BLaER1 (cell line): Measurements from ENCODE around the gene GPR15LG.
"Not testable (repeated sequence)": the region's sequence is repeated elsewhere in the genome, so short reads cannot be mapped to it uniquely, and the experiment has no call there.

Experiments
- H3K27ac ChIP-seq: shearing (Covaris generic); formaldehyde crosslinking; 2 replicates; pipeline ENCODE4 v1.8.1; 2022
- H3K27me3 ChIP-seq: shearing (Covaris generic); formaldehyde crosslinking; 2 replicates; pipeline ENCODE4 v1.8.1; 2022
- H3K36me3 ChIP-seq: shearing (Covaris generic); formaldehyde crosslinking; 2 replicates; pipeline ENCODE4 v1.8.1; 2022
- H3K4me1 ChIP-seq: shearing (Covaris generic); formaldehyde crosslinking; 2 replicates; pipeline ENCODE4 v1.8.1; 2022
- H3K4me2 ChIP-seq: shearing (Covaris generic); formaldehyde crosslinking; 2 replicates; pipeline ENCODE4 v1.8.1; 2022
- H3K4me3 ChIP-seq: shearing (Covaris generic); formaldehyde crosslinking; 2 replicates; pipeline ENCODE4 v1.8.1; 2022
- H3K9ac ChIP-seq: shearing (Covaris generic); formaldehyde crosslinking; 2 replicates; pipeline ENCODE4 v1.8.1; 2022
- H3K9me3 ChIP-seq: shearing (Covaris generic); formaldehyde crosslinking; 2 replicates; pipeline ENCODE4 v1.8.1; 2022
- H4K20me1 ChIP-seq: shearing (Covaris generic); formaldehyde crosslinking; 2 replicates; pipeline ENCODE4 v1.8.1; 2022
- Cebpa-rat ChIP-seq: shearing (Covaris generic); IDR thresholded peaks from 2 replicates; pipeline ENCODE4 v1.8.1; 2022

GPR15LG gene

DNA sequence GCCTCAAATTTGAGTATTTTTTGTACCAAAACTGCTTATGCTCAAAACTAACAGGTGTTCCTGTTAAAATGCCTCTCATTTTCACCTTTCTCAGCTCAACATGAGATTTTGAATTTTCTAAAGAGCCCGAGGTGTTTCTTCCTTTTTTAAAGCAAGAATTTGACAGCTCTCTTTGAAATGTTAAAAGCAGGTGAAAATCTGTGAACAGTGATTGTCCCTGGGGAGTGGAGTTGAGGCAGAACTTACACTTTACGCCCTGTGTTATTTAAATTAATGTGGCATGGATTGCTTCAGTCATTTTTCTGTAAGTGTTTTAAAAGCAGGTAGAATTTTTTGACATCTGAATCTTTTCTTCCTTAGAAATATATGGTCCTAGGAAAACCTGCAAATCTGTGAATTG lies 9.2 kb upstream of the GPR15LG start:
- H4K20me1 ChIP-seq, result no peaks in the 10 kb centered on the region
- no peak for TF ChIP-seq Cebpa-rat
- no peak overlapping the region for H3K9ac ChIP-seq
- H3K36me3 ChIP-seq, result no peaks in the 10 kb centered on the region
- no peaks in the 10 kb centered on the region for H3K4me1 ChIP-seq
- no peak overlapping the region for H3K4me3 ChIP-seq
- H3K4me2 ChIP-seq, result no peak overlapping the region
- no peaks in the 10 kb centered on the region for H3K27me3 ChIP-seq
- no peak overlapping the region for H3K27ac ChIP-seq
- H3K9me3 ChIP-seq, result peaks cover 21% of the 10 kb centered on the region

DNA sequence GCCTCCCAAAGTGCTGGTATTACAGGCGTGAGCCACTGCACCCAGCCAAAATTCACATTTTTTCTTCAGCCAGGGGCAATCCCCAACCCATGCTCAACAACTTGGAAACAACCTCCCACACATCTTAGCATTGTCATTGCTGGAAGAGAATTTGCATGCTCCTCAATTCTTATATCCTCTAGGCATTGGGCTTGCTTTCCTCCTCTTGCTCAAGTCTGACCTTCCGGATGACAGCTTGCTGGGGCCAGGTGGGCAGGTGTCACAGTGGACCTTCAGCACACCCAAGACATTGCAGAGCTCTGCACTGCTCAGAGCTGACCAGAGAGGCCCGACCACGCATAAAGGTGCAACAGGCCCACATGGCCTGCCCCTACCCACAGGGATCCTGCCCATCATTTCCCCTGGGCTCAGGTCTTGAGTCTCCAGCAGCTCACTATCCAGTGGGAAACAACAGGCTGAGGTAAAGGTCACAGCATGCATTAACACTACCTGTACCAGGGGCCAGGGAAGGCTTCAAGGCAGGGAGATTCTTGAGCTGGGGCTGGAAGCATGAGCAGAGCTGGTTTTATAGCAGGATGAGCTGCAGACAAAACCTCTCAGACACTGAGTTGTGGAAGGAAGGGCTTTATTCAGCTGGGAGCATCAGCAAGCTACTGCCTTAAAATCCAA lies 6.8 kb upstream of the GPR15LG start:
- no peaks in the 10 kb centered on the region for H3K4me1 ChIP-seq
- H3K27me3 ChIP-seq, result no peaks in the 10 kb centered on the region
- no peak overlapping the region for H3K4me3 ChIP-seq
- TF ChIP-seq Cebpa-rat, result no peak
- no peak overlapping the region for H3K9ac ChIP-seq
- no peaks in the 10 kb centered on the region for H4K20me1 ChIP-seq
- H3K36me3 ChIP-seq, result no peaks in the 10 kb centered on the region
- no peak overlapping the region for H3K27ac ChIP-seq
- H3K9me3 ChIP-seq, result peaks cover 21% of the 10 kb centered on the region
- H3K4me2 ChIP-seq, result no peak overlapping the region

DNA sequence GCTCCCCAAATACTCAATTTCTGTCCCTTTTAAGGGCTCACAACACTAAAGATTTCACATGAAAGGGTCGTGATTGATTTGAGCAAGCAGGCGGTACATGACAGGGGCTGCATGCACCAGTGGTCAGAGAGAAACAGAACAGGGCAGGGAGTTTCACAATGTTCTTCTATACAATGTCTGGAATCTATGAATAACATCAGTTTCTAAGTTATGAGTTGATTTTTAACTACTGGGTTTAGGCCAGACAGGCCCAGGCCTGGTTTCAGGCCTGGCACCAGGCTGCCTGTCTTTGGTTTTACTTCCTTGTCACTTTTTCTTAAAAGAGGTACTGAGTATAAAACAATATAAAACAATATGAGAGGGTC lies 6.3 kb upstream of the GPR15LG start:
- H3K36me3 ChIP-seq, H4K20me1 ChIP-seq, H3K4me2 ChIP-seq, H3K27ac ChIP-seq, H3K4me3 ChIP-seq, H3K9ac ChIP-seq, H3K4me1 ChIP-seq, H3K27me3 ChIP-seq: not testable (repeated sequence)
- H3K9me3 ChIP-seq, result peaks cover 21% of the 10 kb centered on the region

DNA sequence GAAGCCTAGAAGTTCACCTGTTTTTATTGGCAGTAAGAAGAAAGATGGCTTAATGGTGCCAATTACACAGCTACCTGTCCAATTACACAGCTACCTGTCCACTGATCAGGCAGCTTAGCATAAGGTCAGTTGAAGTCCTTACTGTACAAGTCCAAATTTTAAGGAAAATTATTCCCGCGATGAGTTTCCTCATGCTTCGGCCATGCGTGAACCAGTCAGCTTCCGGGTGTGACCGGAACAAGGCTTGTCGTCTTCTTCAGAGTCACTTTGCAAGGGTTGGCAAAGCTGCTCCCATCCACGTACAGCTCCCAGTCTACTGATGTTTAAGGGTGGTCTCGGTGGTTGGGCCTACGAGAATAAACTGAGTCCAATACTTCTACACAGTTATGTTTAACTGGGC lies 5.2 kb upstream of the GPR15LG start:
- not testable (repeated sequence) for H3K27me3 ChIP-seq, H3K27ac ChIP-seq, H3K4me1 ChIP-seq, H3K4me2 ChIP-seq, H3K9ac ChIP-seq, H3K36me3 ChIP-seq, H4K20me1 ChIP-seq, H3K4me3 ChIP-seq
- H3K9me3 ChIP-seq, result peaks cover 21% of the 10 kb centered on the region

DNA sequence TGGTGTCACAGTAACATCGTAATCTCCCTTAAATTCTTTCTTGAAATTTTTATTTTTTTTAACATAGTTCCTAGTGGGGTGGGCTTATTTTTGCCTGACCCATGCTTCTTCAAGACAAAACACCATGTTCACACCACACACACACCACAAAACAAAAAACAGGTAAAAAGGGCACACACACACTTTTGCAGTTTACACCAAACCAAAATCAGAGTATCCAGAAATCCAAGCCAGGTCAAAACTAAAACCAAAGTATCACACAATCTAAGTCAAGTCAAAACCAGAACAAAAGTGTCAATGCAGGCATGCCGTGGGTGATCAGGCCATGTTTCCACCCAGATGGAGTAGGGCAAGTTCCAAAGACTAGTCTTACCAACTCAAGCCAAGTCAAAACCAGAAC lies 2.4 kb upstream of the GPR15LG start:
- not testable (repeated sequence) for H3K27me3 ChIP-seq, H3K4me2 ChIP-seq, H4K20me1 ChIP-seq, H3K4me1 ChIP-seq, H3K9ac ChIP-seq, H3K36me3 ChIP-seq, H3K27ac ChIP-seq, H3K4me3 ChIP-seq
- H3K9me3 ChIP-seq, result peaks cover 21% of the 10 kb centered on the region

DNA sequence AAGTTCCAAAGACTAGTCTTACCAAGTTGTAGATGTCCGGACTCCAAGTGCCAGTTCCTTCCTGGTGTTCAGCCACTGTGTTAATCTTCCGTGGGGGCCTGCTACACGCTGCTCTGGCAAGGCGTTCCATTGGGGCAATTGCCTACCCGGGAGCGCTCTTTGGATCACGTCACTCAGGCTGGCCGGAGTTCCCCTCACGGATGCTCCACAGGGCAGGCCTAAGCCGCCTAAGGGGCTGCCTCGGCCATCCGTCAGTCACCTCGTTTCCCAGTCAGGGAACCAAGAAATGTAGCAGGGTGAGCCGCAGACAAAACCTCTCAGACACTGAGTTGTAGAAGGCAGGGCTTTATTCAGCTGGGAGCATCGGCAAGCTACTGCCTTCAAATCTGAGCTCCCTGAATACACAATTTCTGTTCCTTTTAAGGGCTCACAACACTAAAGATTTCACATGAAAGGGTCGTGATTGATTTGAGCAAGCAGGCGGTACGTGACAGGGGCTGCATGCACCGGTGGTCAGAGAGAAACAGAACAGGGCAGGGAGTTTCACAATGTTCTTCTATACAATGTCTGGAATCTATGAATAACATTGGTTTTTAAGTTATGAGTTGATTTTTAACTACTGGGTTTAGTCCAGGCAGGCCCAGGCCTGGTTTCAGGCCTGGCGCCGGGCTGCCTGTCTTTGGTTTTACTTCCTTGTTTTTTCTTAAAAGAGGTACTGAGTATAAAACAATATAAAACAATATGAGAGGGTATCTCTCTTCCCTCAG lies 1.7 kb upstream of the GPR15LG start:
- H3K9me3 ChIP-seq, result peaks cover 15% of the 10 kb centered on the region
- not testable (repeated sequence) for H3K9ac ChIP-seq, H3K36me3 ChIP-seq, H3K27me3 ChIP-seq, H4K20me1 ChIP-seq, H3K4me3 ChIP-seq, H3K4me1 ChIP-seq, H3K4me2 ChIP-seq
- H3K27ac ChIP-seq, result peak overlapping the region; percentile 18; the same call in 1 of the 2 replicates

DNA sequence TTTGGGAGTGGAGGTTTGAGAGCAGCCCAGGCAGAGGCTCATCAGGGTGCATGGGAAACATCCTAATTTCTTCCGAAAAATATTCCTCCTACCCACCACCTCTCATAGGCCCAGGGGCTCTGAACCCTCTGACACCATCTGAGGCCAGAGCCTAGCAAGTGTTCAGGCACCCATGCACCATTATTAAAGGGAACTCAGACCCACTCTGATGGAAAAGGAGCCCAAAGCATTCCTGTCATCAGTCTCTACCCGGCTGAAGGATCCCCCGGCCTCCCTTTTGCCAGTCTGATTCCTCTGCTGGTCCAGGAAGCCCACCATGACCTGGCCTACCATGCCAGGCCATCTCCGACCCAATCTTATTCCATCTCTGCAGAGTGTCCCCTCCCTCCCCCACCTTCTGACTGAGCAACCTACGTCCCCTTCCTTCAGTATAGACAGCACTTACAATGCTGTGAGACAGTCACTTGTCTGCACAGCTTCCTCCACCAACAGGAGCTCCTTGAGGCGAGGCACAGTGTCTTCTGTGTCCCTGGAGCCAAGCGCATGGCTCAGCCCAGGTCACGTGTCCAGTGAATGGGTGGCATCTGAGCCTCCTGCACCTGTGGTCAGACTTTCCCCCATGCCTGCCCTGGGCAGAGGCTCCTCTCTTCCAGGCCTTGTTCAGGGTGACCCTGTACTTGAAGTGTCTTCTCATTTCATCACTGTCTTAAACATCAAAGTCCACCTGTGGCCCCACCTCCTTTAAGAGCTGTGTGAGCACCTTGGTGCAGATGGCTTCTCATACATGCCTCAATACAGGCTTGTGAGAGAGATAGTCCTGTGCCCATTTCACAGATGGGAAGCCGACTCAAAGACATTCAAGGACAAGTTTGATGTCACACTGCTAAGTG lies 889 bp upstream of the GPR15LG start:
- peak overlapping the region; percentile 18; the same call in 1 of the 2 replicates for H3K27ac ChIP-seq

DNA sequence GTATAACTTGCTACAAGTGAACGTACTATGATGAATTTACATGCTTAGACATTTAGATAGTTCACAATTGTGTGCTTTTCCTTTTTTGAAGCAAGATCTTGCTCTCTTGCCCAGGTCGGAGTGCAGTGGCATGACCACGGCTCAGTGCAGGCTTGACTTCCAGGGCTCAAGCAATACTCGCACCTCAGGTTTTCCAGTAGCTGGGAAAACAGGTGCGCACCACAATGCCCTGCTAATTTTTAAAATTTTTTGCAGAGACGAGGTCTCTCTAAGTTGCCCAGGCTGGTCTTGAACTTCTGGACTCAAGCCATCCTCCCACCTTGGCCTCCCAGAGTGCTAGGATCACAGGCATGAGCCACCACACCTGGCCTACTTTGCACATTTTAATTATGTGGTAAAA lies 1.8 kb downstream of the GPR15LG start:
- Histone ChIP-seq H3K4me1 (peaks cover 35% of the 10 kb centered on the region), H3K9ac (no peak overlapping the region), H3K36me3 (no peaks in the 10 kb centered on the region), H4K20me1 (no peaks in the 10 kb centered on the region), H3K4me3 (no peak overlapping the region), H3K4me2 (no peak overlapping the region), H3K9me3 (no peaks in the 10 kb centered on the region), H3K27ac (no peak overlapping the region), H3K27me3 (no peaks in the 10 kb centered on the region)
- no peak for TF ChIP-seq Cebpa-rat

More for the DNA sequence above, 889 bp upstream of the GPR15LG start:
- no peak overlapping the region for H3K4me3 ChIP-seq
- H3K9ac ChIP-seq, result no peak overlapping the region
- peaks cover 7% of the 10 kb centered on the region for H3K9me3 ChIP-seq
- TF ChIP-seq Cebpa-rat, result no peak
- H3K36me3 ChIP-seq, result no peaks in the 10 kb centered on the region
- H3K27me3 ChIP-seq, result no peaks in the 10 kb centered on the region
- peaks cover 15% of the 10 kb centered on the region for H3K4me1 ChIP-seq
- H3K4me2 ChIP-seq, result no peak overlapping the region
- H4K20me1 ChIP-seq, result no peaks in the 10 kb centered on the region

DNA sequence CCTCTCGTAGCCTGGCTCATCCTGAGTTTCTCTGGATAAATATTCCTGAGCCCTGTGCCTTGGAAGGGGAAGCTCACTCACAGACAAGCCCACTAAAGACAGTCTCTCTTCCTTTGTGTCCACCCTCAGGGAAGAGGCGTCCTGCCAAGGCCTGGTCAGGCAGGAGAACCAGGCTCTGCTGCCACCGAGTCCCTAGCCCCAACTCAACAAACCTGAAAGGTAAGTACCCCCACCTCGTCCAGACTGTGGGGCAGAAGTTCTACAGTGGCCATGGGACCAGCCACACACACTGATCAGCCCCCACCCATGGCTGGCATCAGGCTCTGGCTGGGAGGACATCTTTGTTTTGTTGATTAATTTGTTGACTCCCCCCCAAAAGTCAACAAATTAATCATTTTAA lies 2.8 kb downstream of the GPR15LG start:
- H3K9ac ChIP-seq, result no peak overlapping the region
- no peak overlapping the region for H3K27ac ChIP-seq
- H3K4me3 ChIP-seq, result no peak overlapping the region
- H3K9me3 ChIP-seq, result peaks cover 8% of the 10 kb centered on the region; the same call in 1 of the 2 replicates
- H4K20me1 ChIP-seq, result no peaks in the 10 kb centered on the region
- H3K4me1 ChIP-seq, result peaks cover 35% of the 10 kb centered on the region
- no peak overlapping the region for H3K4me2 ChIP-seq
- TF ChIP-seq Cebpa-rat, result no peak
- no peaks in the 10 kb centered on the region for H3K36me3 ChIP-seq
- no peaks in the 10 kb centered on the region for H3K27me3 ChIP-seq
